ENCODE results near the gene LETM1.

DNA sequence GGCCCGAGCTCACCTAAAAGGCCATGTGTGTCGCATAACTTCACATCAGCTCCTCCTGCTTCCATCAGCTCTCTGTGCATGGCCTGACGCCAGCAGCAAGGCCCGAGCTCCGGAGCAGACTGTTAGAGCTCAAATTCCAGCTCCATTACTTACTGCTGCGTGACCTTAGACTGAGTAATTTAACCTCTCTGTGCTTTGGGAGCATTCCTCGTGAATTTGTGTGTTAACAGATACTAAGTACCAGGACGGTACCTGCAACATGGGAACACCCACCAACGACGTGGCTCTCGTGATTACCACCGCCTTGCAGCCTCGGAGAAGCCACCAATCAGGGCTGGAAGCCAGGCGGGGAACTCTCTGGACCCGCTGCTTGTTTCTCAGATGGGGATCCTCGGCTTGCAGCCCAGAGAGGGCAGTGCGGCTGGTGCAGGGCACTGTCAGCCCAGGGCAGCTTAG, 12.9 kb downstream of the LETM1 start:
- TF ChIP-seq POLR2AphosphoS5 (IDR thresholded peaks at IDR 0.05; ENCODE audit: borderline replicate concordance, low read depth, low read length) (no peak), EZH2 (IDR thresholded peaks at IDR 0.05) (no peak), FOXP2 (optimal IDR thresholded peaks at IDR 0.05; ENCODE audit: control extremely low read depth, extremely low read length, insufficient read depth) (no peak)

Data from SK-N-MC (cell line).